Stimulated activated CD4-positive, alpha-beta T cell treated with anti-CD3 and anti-CD28 coated beads, Interleukin-4, amount 100 ng/mL, for 24 hours (primary cell): ENCODE data around the gene NRXN2.

Source experiments
- DNase-seq: peaks from one replicate; pipeline ENCODE4 v3.0.0-alpha.2; 2020

The NRXN2 gene

GRCh38 chr11:64742889-64743590, 20.0 kb upstream of the NRXN2 start:
- DNase-seq, result peak; percentile 76

GRCh38 chr11:64742087-64742888, 19.3 kb upstream of the NRXN2 start:
- DNase-seq, result no peak

- no peak for DNase-seq
Observed at GRCh38 chr11:64741375-64742086, 18.5 kb upstream of the NRXN2 start.

GRCh38 chr11:64739871-64740270, 16.9 kb upstream of the NRXN2 start:
- no peak for DNase-seq

GRCh38 chr11:64736654-64737053, 13.7 kb upstream of the NRXN2 start:
- no peak for DNase-seq

GRCh38 chr11:64735725-64736259, 12.8 kb upstream of the NRXN2 start:
- DNase-seq, result no peak

- no peak for DNase-seq
Observed at GRCh38 chr11:64734811-64735724, 12.1 kb upstream of the NRXN2 start.

GRCh38 chr11:64731601-64732000, 8.6 kb upstream of the NRXN2 start:
- DNase-seq, result no peak

GRCh38 chr11:64729851-64730382, 6.9 kb upstream of the NRXN2 start:
- no peak for DNase-seq

GRCh38 chr11:64728757-64729365, 5.9 kb upstream of the NRXN2 start:
- DNase-seq, result no peak

GRCh38 chr11:64726867-64727530, 4.0 kb upstream of the NRXN2 start:
- DNase-seq, result no peak

- DNase-seq, result no peak
Observed at GRCh38 chr11:64726211-64726641, 3.2 kb upstream of the NRXN2 start.

- no peak for DNase-seq
Observed at GRCh38 chr11:64724863-64725532, 2.0 kb upstream of the NRXN2 start.

GRCh38 chr11:64723907-64724862, 1.2 kb upstream of the NRXN2 start:
- DNase-seq, result no peak

GRCh38 chr11:64722141-64723065, 594 bp downstream of the NRXN2 start:
- DNase-seq, result no peak

GRCh38 chr11:64721359-64721699, 1.7 kb downstream of the NRXN2 start:
- DNase-seq, result no peak

GRCh38 chr11:64720640-64721358, 2.2 kb downstream of the NRXN2 start:
- no peak for DNase-seq
